SK-N-MC (cell line): ENCODE results near the gene NINJ2.

ENCODE experiments used
- DNase-seq: peaks from one replicate; pipeline ENCODE4 v3.0.0-alpha.2; 2011; ENCODE audit warnings: low read depth, low spot score
- H3K27ac ChIP-seq: fragments of 200-600 bp; sonication (generic); 2 replicates; pipeline ENCODE4 v1.5.1; 2016; ENCODE audit warnings: mixed run types
- H3K36me3 ChIP-seq: fragments of 200-600 bp; sonication (generic); 2 replicates; pipeline ENCODE4 v1.6.1; 2017; ENCODE audit warnings: antibody characterized with exemption, low read length, mixed read lengths; ENCODE audit not compliant: insufficient read depth
- H3K4me3 ChIP-seq: fragments of 200-600 bp; sonication (generic); 2 replicates; pipeline ENCODE4 v1.5.1; 2016
- H3K9ac ChIP-seq: fragments of 200-600 bp; sonication (generic); 2 replicates; pipeline ENCODE4 v1.8.0; 2017; ENCODE audit warnings: mixed run types, mixed read lengths; ENCODE audit not compliant: insufficient read length
- H3K9me3 ChIP-seq: fragments of 200-600 bp; sonication (generic); 2 replicates; pipeline ENCODE4 v1.6.1; 2017; ENCODE audit warnings: low read depth, mild to moderate bottlenecking, antibody characterized with exemption, low read length, moderate library complexity, mixed read lengths
- EZH2 ChIP-seq: fragments of 200-600 bp; sonication (generic); IDR thresholded peaks from one replicate; pipeline ENCODE4 v1.6.1; 2017; ENCODE audit warnings: antibody characterized with exemption
- FOXP2 ChIP-seq: optimal IDR thresholded peaks from 2 replicates; pipeline ENCODE3; 2011; ENCODE audit warnings: mild to moderate bottlenecking, moderate library complexity; ENCODE audit not compliant: insufficient read depth; ENCODE audit errors: extremely low read length, control extremely low read depth
- POLR2AphosphoS5 ChIP-seq: IDR thresholded peaks from 2 replicates; pipeline ENCODE4 v1.6.1; 2012; ENCODE audit warnings: mild to moderate bottlenecking, low read depth, low read length, borderline replicate concordance

NINJ2 gene

GRCh38 chr12:544142-544541, 119.1 kb downstream of the NINJ2 start:
- Histone ChIP-seq H3K36me3 (no peaks in the 10 kb centered on the region), H3K9me3 (no peaks in the 10 kb centered on the region), H3K27ac (no peak overlapping the region), H3K9ac (no peak overlapping the region), H3K4me3 (no peak overlapping the region)
- DNase-seq = no peak
- no peak for TF ChIP-seq FOXP2

DNA sequence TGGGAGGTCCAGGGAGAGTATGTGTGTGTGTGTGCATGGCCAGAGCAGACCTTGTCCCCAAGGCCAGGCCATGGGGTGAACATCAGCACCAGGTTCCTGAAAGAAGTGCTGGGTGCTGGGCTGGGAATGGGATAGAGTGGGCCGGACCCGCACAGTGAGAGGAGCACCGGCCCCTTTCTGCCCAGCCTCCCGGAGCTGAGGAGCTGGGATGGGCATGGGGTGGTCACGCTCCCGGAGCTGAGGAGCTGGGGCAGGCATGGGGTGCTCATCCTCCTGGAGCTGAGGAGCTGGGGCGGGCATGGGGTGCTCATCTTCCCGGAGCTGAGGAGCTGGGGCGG, 120.2 kb downstream of the NINJ2 start:
- no peak overlapping the region for H3K27ac ChIP-seq
- TF ChIP-seq FOXP2 (no peak), POLR2AphosphoS5 (no peak), EZH2 (no peak)

GRCh38 chr12:542395-543113, 120.7 kb downstream of the NINJ2 start:
- Histone ChIP-seq H3K27ac (no peak overlapping the region), H3K9me3 (no peaks in the 10 kb centered on the region), H3K36me3 (no peaks in the 10 kb centered on the region), H3K9ac (no peak overlapping the region), H3K4me3 (no peak overlapping the region)
- no peak for DNase-seq
- TF ChIP-seq EZH2 (no peak), FOXP2 (no peak), POLR2AphosphoS5 (no peak)

More for the DNA sequence above, 120.2 kb downstream of the NINJ2 start:
- DNase-seq = no peak
- Histone ChIP-seq H3K36me3 (no peaks in the 10 kb centered on the region), H3K4me3 (no peak overlapping the region), H3K9ac (no peak overlapping the region), H3K9me3 (no peaks in the 10 kb centered on the region)

- no peak overlapping the region for H3K9ac ChIP-seq
- TF ChIP-seq EZH2 (no peak), POLR2AphosphoS5 (no peak), FOXP2 (no peak)
- no peaks in the 10 kb centered on the region for H3K9me3 ChIP-seq
- H3K36me3 ChIP-seq = no peaks in the 10 kb centered on the region
- H3K4me3 ChIP-seq = no peak overlapping the region
- H3K27ac ChIP-seq = no peak overlapping the region
- DNase-seq = no peak
These were observed 121.4 kb downstream of the NINJ2 start for GRCh38 chr12:541676-542324.

GRCh38 chr12:539540-540310, 123.5 kb downstream of the NINJ2 start:
- Histone ChIP-seq H3K9ac (no peak overlapping the region), H3K36me3 (no peaks in the 10 kb centered on the region), H3K4me3 (no peak overlapping the region), H3K9me3 (no peaks in the 10 kb centered on the region), H3K27ac (no peak overlapping the region)
- no peak for DNase-seq
- no peak for TF ChIP-seq POLR2AphosphoS5
- TF ChIP-seq EZH2 = no peak
- TF ChIP-seq FOXP2 = no peak

- no peaks in the 10 kb centered on the region for H3K9me3 ChIP-seq
- H3K27ac ChIP-seq = no peak overlapping the region
- no peak overlapping the region for H3K9ac ChIP-seq
- no peak for TF ChIP-seq FOXP2
- no peak for TF ChIP-seq EZH2
- no peak overlapping the region for H3K4me3 ChIP-seq
- H3K36me3 ChIP-seq = no peaks in the 10 kb centered on the region
- no peak for DNase-seq
These were observed 124.3 kb downstream of the NINJ2 start for GRCh38 chr12:538731-539539.

DNA sequence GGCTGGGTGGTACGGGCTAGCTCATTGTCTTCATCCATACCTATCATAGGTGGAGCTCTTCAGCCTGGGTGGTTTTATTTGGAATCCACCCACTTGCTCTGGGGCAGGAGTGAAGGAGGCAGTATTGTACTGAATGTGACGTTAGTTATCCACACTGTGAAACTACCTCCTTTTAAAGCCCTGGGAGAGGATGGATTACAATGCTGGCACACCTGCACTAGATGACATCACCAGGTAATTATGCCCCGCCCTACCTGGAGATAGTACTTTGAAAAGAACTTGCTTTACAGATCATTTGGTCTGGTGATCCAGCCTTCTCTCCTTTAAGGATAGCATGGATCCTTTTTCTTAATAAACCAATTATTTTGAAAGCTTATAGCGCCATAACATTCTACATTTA, 125.5 kb downstream of the NINJ2 start:
- no peak overlapping the region for H3K27ac ChIP-seq
- no peak overlapping the region for H3K9ac ChIP-seq
- no peak for DNase-seq
- H3K9me3 ChIP-seq = no peaks in the 10 kb centered on the region
- TF ChIP-seq POLR2AphosphoS5 (no peak), FOXP2 (no peak), EZH2 (no peak)
- H3K4me3 ChIP-seq = no peak overlapping the region
- no peaks in the 10 kb centered on the region for H3K36me3 ChIP-seq

GRCh38 chr12:536751-537245, 126.4 kb downstream of the NINJ2 start:
- Histone ChIP-seq H3K36me3 (no peaks in the 10 kb centered on the region), H3K9ac (no peak overlapping the region), H3K27ac (no peak overlapping the region), H3K4me3 (no peak overlapping the region), H3K9me3 (no peaks in the 10 kb centered on the region)
- TF ChIP-seq EZH2 (no peak), FOXP2 (no peak), POLR2AphosphoS5 (no peak)
- DNase-seq = no peak
